MM.1S (cell line): ENCODE data around the gene MSRB3.

Source experiments
- DNase-seq: peaks from one replicate; pipeline ENCODE4 v3.0.0-alpha.2; 2015
- H2AFZ ChIP-seq: fragments of 300-600 bp; sonication (generic); 2 replicates; pipeline ENCODE4 v1.6.0; 2016; ENCODE audit warnings: antibody characterized with exemption, low read length
- H3F3A ChIP-seq: fragments of 300-600 bp; sonication (generic); 2 replicates; pipeline ENCODE4 v1.6.1; 2016; ENCODE audit warnings: mild to moderate bottlenecking, antibody characterized with exemption, low read length, moderate library complexity, mixed read lengths; ENCODE audit not compliant: insufficient read depth
- H3K27ac ChIP-seq: fragments of 300-600 bp; sonication (generic); 2 replicates; pipeline ENCODE4 v1.5.1; 2016; ENCODE audit warnings: mild to moderate bottlenecking, low read length
- H3K27me3 ChIP-seq: fragments of 300-600 bp; sonication (generic); replicated peaks from 2 replicates; pipeline ENCODE4 v1.6.0; 2016; ENCODE audit warnings: low read length; ENCODE audit not compliant: insufficient read depth
- H3K36me3 ChIP-seq: fragments of 300-600 bp; sonication (generic); replicated peaks from 2 replicates; pipeline ENCODE4 v1.6.1; 2016; ENCODE audit warnings: mild to moderate bottlenecking, low read length, mixed read lengths; ENCODE audit not compliant: insufficient read depth
- H3K4me1 ChIP-seq: fragments of 300-600 bp; sonication (generic); 2 replicates; pipeline ENCODE4 v1.6.1; 2016; ENCODE audit warnings: low read length, mixed read lengths
- H3K4me2 ChIP-seq: fragments of 300-600 bp; sonication (generic); 2 replicates; pipeline ENCODE4 v1.6.0; 2016; ENCODE audit warnings: low read depth, low read length
- H3K4me3 ChIP-seq: fragments of 300-600 bp; sonication (generic); 2 replicates; pipeline ENCODE4 v1.5.1; 2016; ENCODE audit warnings: low read length, mixed read lengths
- H3K79me2 ChIP-seq: fragments of 300-600 bp; sonication (generic); 2 replicates; pipeline ENCODE4 v1.6.1; 2016; ENCODE audit warnings: mixed run types, low read length, mixed read lengths
- H3K9ac ChIP-seq: fragments of 300-600 bp; sonication (generic); 2 replicates; pipeline ENCODE4 v1.6.1; 2016; ENCODE audit warnings: low read length, mixed read lengths
- H3K9me2 ChIP-seq: fragments of 300-600 bp; sonication (generic); replicated peaks from 2 replicates; pipeline ENCODE4 v1.6.1; 2016; ENCODE audit warnings: mild to moderate bottlenecking, low read length, mixed read lengths; ENCODE audit not compliant: insufficient read depth
- H3K9me3 ChIP-seq: fragments of 300-600 bp; sonication (generic); replicated peaks from 2 replicates; pipeline ENCODE4 v1.6.1; 2016; ENCODE audit warnings: mild to moderate bottlenecking, low read length, mixed read lengths; ENCODE audit not compliant: insufficient read depth
- H4K20me1 ChIP-seq: fragments of 300-600 bp; sonication (generic); 2 replicates; pipeline ENCODE4 v1.6.1; 2016; ENCODE audit warnings: mild to moderate bottlenecking, low read length, moderate library complexity, mixed read lengths; ENCODE audit not compliant: insufficient read depth
- EZH2 ChIP-seq: fragments of 300-600 bp; sonication (generic); optimal IDR thresholded peaks from 2 replicates; pipeline ENCODE3; 2017; ENCODE audit warnings: low read depth, mild to moderate bottlenecking, antibody characterized with exemption, low read length, mixed read lengths
- EZH2phosphoT487 ChIP-seq: fragments of 300-600 bp; sonication (generic); IDR thresholded peaks from 2 replicates; pipeline ENCODE4 v1.6.1; 2018; ENCODE audit warnings: antibody characterized with exemption, low read length
- TF ChIP-seq, protein P1 (sequence below): fragments of 300-600 bp; sonication (generic); IDR thresholded peaks from 2 replicates; pipeline ENCODE4 v1.5.1; 2016; ENCODE audit warnings: antibody characterized with exemption, low read length, mixed read lengths

The MSRB3 gene

DNA sequence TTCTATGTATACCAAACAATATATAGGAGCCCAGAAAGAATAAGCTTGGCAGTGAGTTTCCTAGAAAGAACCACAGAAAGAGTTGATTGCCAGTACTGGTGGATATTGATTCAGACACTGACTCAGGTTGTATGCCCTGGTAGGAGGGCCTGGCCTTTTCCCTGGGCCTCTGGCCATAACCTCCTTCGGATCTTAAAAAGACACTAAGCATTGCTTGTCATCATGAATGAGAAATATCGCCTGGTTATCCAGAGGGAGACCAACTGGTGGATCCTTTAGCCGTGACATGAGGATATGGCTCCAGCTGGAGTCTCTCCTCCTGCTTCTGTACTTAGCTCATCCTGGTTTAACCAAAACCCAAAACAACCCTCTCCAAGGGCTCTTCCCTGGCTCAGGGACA lies 231.5 kb downstream of the MSRB3 start:
- Histone ChIP-seq H3K9me2 (no peaks in the 10 kb centered on the region), H3F3A (no peaks in the 10 kb centered on the region), H3K9me3 (no peaks in the 10 kb centered on the region), H2AFZ (no peak overlapping the region), H3K79me2 (no peaks in the 10 kb centered on the region), H3K4me3 (no peak overlapping the region), H4K20me1 (no peaks in the 10 kb centered on the region), H3K36me3 (no peaks in the 10 kb centered on the region), H3K4me1 (no peaks in the 10 kb centered on the region), H3K27ac (no peak overlapping the region), H3K9ac (no peak overlapping the region), H3K27me3 (no peaks in the 10 kb centered on the region), H3K4me2 (no peak overlapping the region)
- TF ChIP-seq EZH2phosphoT487 (no peak), EZH2 (no peak)
- TF ChIP-seq, protein P1, sequence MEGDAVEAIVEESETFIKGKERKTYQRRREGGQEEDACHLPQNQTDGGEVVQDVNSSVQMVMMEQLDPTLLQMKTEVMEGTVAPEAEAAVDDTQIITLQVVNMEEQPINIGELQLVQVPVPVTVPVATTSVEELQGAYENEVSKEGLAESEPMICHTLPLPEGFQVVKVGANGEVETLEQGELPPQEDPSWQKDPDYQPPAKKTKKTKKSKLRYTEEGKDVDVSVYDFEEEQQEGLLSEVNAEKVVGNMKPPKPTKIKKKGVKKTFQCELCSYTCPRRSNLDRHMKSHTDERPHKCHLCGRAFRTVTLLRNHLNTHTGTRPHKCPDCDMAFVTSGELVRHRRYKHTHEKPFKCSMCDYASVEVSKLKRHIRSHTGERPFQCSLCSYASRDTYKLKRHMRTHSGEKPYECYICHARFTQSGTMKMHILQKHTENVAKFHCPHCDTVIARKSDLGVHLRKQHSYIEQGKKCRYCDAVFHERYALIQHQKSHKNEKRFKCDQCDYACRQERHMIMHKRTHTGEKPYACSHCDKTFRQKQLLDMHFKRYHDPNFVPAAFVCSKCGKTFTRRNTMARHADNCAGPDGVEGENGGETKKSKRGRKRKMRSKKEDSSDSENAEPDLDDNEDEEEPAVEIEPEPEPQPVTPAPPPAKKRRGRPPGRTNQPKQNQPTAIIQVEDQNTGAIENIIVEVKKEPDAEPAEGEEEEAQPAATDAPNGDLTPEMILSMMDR, result no peak
- DNase-seq, result no peak

DNA sequence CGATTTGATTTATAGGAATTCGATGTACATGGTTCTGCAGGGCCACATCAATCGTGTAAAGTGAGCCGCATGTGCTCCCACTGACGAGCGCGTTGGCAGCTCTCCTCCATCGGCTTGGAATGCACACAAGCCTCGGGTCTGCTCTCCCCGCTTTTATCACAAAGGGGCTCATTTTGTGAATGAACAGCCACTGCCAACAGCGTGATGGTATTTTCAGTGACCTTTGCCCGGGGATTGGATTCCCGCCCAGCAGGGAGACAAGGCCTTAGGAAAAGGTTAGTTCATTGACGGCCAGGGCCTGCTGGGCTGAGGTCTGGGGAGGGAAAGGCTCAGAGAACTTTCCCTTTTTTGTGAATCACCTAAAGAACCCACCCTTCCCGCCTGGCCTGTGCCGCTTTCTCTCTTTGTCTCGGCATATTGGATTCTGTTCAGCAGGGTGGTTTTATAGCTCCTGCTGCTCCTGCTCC lies 232.1 kb downstream of the MSRB3 start:
- H2AFZ ChIP-seq, result no peak overlapping the region
- no peaks in the 10 kb centered on the region for H3K79me2 ChIP-seq
- no peaks in the 10 kb centered on the region for H3K36me3 ChIP-seq
- no peaks in the 10 kb centered on the region for H4K20me1 ChIP-seq
- no peak overlapping the region for H3K4me3 ChIP-seq
- no peak overlapping the region for H3K27ac ChIP-seq
- no peaks in the 10 kb centered on the region for H3F3A ChIP-seq
- no peaks in the 10 kb centered on the region for H3K9me3 ChIP-seq
- no peaks in the 10 kb centered on the region for H3K4me1 ChIP-seq
- no peak overlapping the region for H3K4me2 ChIP-seq
- no peak for DNase-seq
- TF ChIP-seq EZH2 (no peak), EZH2phosphoT487 (no peak)
- TF ChIP-seq, protein P1, result no peak
- no peaks in the 10 kb centered on the region for H3K9me2 ChIP-seq
- H3K27me3 ChIP-seq, result no peaks in the 10 kb centered on the region
- no peak overlapping the region for H3K9ac ChIP-seq

DNA sequence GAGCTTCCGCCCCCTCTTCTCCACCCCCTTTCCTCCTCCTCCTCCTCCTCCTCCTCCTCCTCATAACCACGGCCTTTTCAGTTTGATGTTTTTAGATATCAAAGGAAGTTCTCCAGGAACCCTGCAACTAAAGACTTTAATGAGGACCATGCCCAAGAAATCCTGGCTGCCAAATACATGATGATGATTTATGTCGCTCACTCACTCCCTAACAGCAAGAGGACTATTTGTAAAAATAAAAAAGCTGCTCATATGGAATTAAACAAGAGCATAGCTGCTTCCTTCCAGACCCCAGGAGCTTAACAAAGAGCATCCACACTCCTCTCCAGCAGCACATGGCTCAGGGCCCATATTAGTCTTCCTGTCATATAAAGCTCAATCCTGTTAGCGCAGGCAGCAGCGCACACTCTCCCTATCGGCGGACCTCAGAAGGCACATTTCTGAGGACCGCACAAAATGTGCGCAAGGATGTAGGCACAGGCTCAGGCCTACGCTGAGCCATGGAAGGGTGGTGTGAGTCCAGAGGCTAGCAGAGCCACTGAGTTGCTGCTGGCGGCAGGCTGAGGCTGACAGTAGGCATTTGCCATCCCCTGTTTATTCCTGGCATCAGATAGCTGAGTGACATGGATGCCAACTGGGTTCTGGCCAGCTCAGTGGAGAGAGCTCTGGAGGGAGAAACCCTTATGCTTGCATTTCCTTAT lies 232.8 kb downstream of the MSRB3 start:
- Histone ChIP-seq H3K27ac (no peak overlapping the region), H3K4me3 (no peak overlapping the region), H3F3A (no peaks in the 10 kb centered on the region), H3K79me2 (no peaks in the 10 kb centered on the region), H3K36me3 (no peaks in the 10 kb centered on the region), H3K9me3 (no peaks in the 10 kb centered on the region), H3K27me3 (no peaks in the 10 kb centered on the region), H3K9ac (no peak overlapping the region), H4K20me1 (no peaks in the 10 kb centered on the region), H3K9me2 (no peaks in the 10 kb centered on the region), H2AFZ (no peak overlapping the region), H3K4me1 (no peaks in the 10 kb centered on the region), H3K4me2 (no peak overlapping the region)
- TF ChIP-seq EZH2 (no peak), EZH2phosphoT487 (no peak)
- TF ChIP-seq, protein P1, result no peak
- DNase-seq, result no peak
